ENCODE data around the gene SIN3B. TPM values are rescaled to one million over a fixed set of nuclear protein-coding genes. Genes with fewer than 3 reads are reported as not detected.
A peak's percentile ranks its signal among the peaks of the same experiment; 100 is the strongest.

The SIN3B gene
- total RNA-seq, 1 donor, result 24.2 TPM

DNA sequence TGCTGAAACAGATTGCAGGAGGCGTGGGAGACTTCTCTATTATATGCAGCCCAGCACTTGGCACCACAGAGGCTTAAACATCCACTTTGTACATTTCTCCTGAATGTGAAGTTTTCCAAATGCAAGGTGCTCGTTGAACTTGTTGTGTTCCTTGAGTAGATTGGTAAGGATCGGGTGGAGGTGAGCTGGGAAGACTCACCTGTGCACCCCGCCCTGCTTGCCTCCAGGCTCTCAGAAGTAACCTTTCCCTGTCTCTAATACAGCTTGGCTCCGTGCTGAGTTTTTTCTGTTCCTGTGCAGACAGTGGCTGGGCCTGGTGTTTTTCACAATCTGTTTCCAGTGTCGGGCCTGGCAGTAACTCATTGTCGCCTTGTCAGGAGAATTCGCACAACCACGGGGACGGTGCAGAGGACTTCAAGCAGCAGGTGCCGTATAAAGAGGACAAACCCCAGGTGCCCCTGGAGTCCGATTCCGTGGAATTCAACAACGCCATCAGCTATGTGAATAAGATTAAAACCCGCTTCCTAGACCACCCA lies 12.3 kb downstream of the SIN3B start:
- no peak for DNase-seq (ENCODE audit: insufficient read length, low spot score, missing footprints)
- peaks cover 84% of the 10 kb centered on the region for H3K36me3 ChIP-seq (ENCODE audit: insufficient read depth, low read length)
- H3K4me1 ChIP-seq (ENCODE audit: insufficient read depth, low read length), result no peaks in the 10 kb centered on the region
- H3K79me2 ChIP-seq (ENCODE audit: insufficient read depth, low read length), result peaks cover 32% of the 10 kb centered on the region
- H2AFZ ChIP-seq (ENCODE audit: low read length), result no peak overlapping the region
- no peak overlapping the region for H3K4me2 ChIP-seq (ENCODE audit: insufficient read depth, low read length)
- TF ChIP-seq, protein P1, sequence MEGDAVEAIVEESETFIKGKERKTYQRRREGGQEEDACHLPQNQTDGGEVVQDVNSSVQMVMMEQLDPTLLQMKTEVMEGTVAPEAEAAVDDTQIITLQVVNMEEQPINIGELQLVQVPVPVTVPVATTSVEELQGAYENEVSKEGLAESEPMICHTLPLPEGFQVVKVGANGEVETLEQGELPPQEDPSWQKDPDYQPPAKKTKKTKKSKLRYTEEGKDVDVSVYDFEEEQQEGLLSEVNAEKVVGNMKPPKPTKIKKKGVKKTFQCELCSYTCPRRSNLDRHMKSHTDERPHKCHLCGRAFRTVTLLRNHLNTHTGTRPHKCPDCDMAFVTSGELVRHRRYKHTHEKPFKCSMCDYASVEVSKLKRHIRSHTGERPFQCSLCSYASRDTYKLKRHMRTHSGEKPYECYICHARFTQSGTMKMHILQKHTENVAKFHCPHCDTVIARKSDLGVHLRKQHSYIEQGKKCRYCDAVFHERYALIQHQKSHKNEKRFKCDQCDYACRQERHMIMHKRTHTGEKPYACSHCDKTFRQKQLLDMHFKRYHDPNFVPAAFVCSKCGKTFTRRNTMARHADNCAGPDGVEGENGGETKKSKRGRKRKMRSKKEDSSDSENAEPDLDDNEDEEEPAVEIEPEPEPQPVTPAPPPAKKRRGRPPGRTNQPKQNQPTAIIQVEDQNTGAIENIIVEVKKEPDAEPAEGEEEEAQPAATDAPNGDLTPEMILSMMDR (IDR thresholded peaks at IDR 0.05; ENCODE audit: extremely low read depth, low read depth, low read length), result no peak
- no peak overlapping the region for H3K4me3 ChIP-seq (ENCODE audit: insufficient read depth, low read length)
- no peak overlapping the region for H3K27ac ChIP-seq (ENCODE audit: low read depth, low read length)
- no peaks in the 10 kb centered on the region for H3K9me3 ChIP-seq (ENCODE audit: low read depth, low read length)
- H4K20me1 ChIP-seq (ENCODE audit: insufficient read depth, low read length), result peaks cover 28% of the 10 kb centered on the region
- no peaks in the 10 kb centered on the region for H3K27me3 ChIP-seq (ENCODE audit: insufficient read depth, low read length)

DNA sequence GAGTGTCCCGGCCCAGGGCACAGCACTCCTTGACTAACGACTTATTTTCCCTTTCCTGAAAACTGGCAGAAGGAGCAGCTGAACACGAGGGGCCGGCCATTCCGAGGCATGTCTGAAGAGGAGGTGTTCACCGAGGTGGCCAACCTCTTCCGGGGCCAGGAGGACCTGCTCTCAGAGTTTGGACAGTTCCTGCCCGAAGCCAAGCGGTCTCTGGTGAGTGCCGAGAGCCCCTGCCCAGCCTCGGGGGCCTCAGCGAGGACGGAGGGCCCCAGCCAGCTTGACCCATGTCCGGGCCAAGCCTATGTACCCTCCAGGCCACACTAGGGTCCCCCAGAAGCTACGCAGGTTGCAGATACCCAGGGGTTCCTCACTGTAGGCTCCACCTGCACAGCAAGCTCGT lies 17.7 kb downstream of the SIN3B start:
- Histone ChIP-seq H3K4me2 (ENCODE audit: insufficient read depth, low read length) (no peak overlapping the region), H3K9me3 (ENCODE audit: low read depth, low read length) (no peaks in the 10 kb centered on the region), H3K27me3 (ENCODE audit: insufficient read depth, low read length) (no peaks in the 10 kb centered on the region), H4K20me1 (ENCODE audit: insufficient read depth, low read length) (peaks cover 42% of the 10 kb centered on the region), H3K79me2 (ENCODE audit: insufficient read depth, low read length) (peaks cover 9% of the 10 kb centered on the region), H3K27ac (ENCODE audit: low read depth, low read length) (no peak overlapping the region), H3K4me1 (ENCODE audit: insufficient read depth, low read length) (peaks cover 19% of the 10 kb centered on the region), H3K4me3 (ENCODE audit: insufficient read depth, low read length) (no peak overlapping the region), H2AFZ (ENCODE audit: low read length) (no peak overlapping the region), H3K36me3 (ENCODE audit: insufficient read depth, low read length) (peaks cover 73% of the 10 kb centered on the region)
- no peak for DNase-seq (ENCODE audit: insufficient read length, low spot score, missing footprints)
- TF ChIP-seq, protein P1 (IDR thresholded peaks at IDR 0.05; ENCODE audit: extremely low read depth, low read depth, low read length), result no peak

DNA sequence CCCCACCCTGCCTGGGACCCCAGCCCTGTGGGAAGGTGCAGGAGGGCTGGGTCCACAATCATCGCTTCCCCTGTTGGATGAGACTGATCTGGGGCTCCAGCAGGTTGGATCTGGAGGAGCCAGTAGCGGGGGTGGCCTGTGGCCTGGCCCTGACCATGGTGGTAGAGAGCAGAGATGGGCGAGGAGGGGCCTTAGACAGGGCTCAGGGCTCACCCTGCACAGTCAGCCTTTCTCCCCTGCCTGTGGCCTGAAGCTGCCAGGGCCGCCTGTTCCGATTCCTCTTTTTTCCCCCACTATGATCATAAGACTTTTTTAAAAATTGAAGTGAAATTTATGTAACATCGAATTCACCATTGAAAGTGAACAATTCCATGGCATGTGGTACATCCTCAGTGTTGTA lies 18.2 kb downstream of the SIN3B start:
- Histone ChIP-seq H2AFZ (ENCODE audit: low read length) (no peak overlapping the region), H3K4me2 (ENCODE audit: insufficient read depth, low read length) (no peak overlapping the region), H3K27me3 (ENCODE audit: insufficient read depth, low read length) (no peaks in the 10 kb centered on the region), H3K27ac (ENCODE audit: low read depth, low read length) (no peak overlapping the region), H3K36me3 (ENCODE audit: insufficient read depth, low read length) (peaks cover 71% of the 10 kb centered on the region), H3K79me2 (ENCODE audit: insufficient read depth, low read length) (peaks cover 9% of the 10 kb centered on the region), H3K9me3 (ENCODE audit: low read depth, low read length) (no peaks in the 10 kb centered on the region), H3K4me1 (ENCODE audit: insufficient read depth, low read length) (peaks cover 19% of the 10 kb centered on the region), H4K20me1 (ENCODE audit: insufficient read depth, low read length) (peaks cover 41% of the 10 kb centered on the region), H3K4me3 (ENCODE audit: insufficient read depth, low read length) (no peak overlapping the region)
- TF ChIP-seq, protein P1 (IDR thresholded peaks at IDR 0.05; ENCODE audit: extremely low read depth, low read depth, low read length), result no peak
- no peak for DNase-seq (ENCODE audit: insufficient read length, low spot score, missing footprints)

DNA sequence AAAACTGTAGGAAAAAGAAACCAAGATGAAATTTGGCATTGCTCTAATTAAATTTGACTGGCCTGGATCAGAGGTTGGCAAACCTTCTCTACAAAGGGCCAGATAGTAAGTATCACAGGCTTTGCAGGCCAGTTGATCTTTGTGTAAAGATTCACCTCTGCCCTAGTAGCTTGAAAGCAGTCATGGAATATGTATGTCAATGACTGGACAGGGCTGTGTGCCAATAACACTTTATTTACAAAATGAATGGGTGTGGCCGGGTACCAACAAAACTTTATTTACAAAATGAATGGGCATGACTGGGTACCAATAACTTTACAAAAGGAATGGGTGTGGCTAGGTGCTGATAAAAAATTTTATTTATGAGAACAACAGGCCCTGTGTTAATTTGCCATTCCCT lies 20.0 kb downstream of the SIN3B start:
- Histone ChIP-seq H3K79me2 (ENCODE audit: insufficient read depth, low read length) (peaks cover 2% of the 10 kb centered on the region), H3K27ac (ENCODE audit: low read depth, low read length) (peak overlapping the region; percentile 48), H3K9me3 (ENCODE audit: low read depth, low read length) (no peaks in the 10 kb centered on the region), H2AFZ (ENCODE audit: low read length) (no peak overlapping the region), H3K27me3 (ENCODE audit: insufficient read depth, low read length) (no peaks in the 10 kb centered on the region), H3K4me2 (ENCODE audit: insufficient read depth, low read length) (no peak overlapping the region), H3K36me3 (ENCODE audit: insufficient read depth, low read length) (peaks cover 74% of the 10 kb centered on the region), H4K20me1 (ENCODE audit: insufficient read depth, low read length) (peaks cover 41% of the 10 kb centered on the region), H3K4me1 (ENCODE audit: insufficient read depth, low read length) (peaks cover 19% of the 10 kb centered on the region), H3K4me3 (ENCODE audit: insufficient read depth, low read length) (no peak overlapping the region)
- DNase-seq (ENCODE audit: insufficient read length, low spot score, missing footprints), result no peak
- TF ChIP-seq, protein P1 (IDR thresholded peaks at IDR 0.05; ENCODE audit: extremely low read depth, low read depth, low read length), result no peak
